CD4-positive, alpha-beta T cell treated with Interleukin-4 for 1 hour (primary cell): Measurements from ENCODE around the gene FN3K.
"Not testable (repeated sequence)": the region's sequence is repeated elsewhere in the genome, so short reads cannot be mapped to it uniquely, and the experiment has no call there.

Experiments
- DNase-seq, 2 donors: peaks; one replicate each; pipeline ENCODE4 v3.0.0-alpha.2; 2020 to 2022

FN3K gene

GRCh38 chr17:82737967-82738877 is 2.8 kb downstream of the FN3K start:
- DNase-seq, result no peak

GRCh38 chr17:82740906-82741759 is 5.7 kb downstream of the FN3K start:
- no peak for DNase-seq

GRCh38 chr17:82743344-82744219 is 8.2 kb downstream of the FN3K start:
- no peak for DNase-seq

GRCh38 chr17:82744736-82745135 is 9.3 kb downstream of the FN3K start:
- not testable (repeated sequence) for DNase-seq

GRCh38 chr17:82745524-82745923 is 10.1 kb downstream of the FN3K start:
- no peak for DNase-seq

- DNase-seq, result no peak
Measured at GRCh38 chr17:82748756-82749155, 13.3 kb downstream of the FN3K start.

GRCh38 chr17:82750241-82750908 is 15.0 kb downstream of the FN3K start:
- no peak for DNase-seq

GRCh38 chr17:82751171-82751570 is 15.8 kb downstream of the FN3K start:
- no peak for DNase-seq

- DNase-seq, result peak; percentile 83 to 86
Measured at GRCh38 chr17:82751571-82752370, 16.4 kb downstream of the FN3K start, which contains the start of gene TBCD. TBCD (plus strand) TSS chr17:82752065; CDS start chr17:82752194, 129 bp downstream.

GRCh38 chr17:82752371-82753200 is 17.2 kb downstream of the FN3K start:
- no peak for DNase-seq

GRCh38 chr17:82753201-82753464 is 17.7 kb downstream of the FN3K start:
- no peak for DNase-seq

GRCh38 chr17:82754297-82755208 is 19.1 kb downstream of the FN3K start:
- no peak for DNase-seq

GRCh38 chr17:82756166-82756565 is 20.8 kb downstream of the FN3K start:
- no peak for DNase-seq

- DNase-seq, result no peak
Measured at GRCh38 chr17:82765371-82765770, 30.0 kb downstream of the FN3K start.

- peak in 1 of 2 donors; percentile 31 for DNase-seq
Measured at GRCh38 chr17:82767041-82767754, 31.8 kb downstream of the FN3K start.

- DNase-seq, result no peak
Measured at GRCh38 chr17:82769041-82769440, 33.6 kb downstream of the FN3K start.

GRCh38 chr17:82772026-82772425 is 36.6 kb downstream of the FN3K start:
- DNase-seq, result no peak

GRCh38 chr17:82774456-82774855 is 39.0 kb downstream of the FN3K start:
- not testable (repeated sequence) for DNase-seq
